OCI-LY3 (cell line): Measurements from ENCODE around the gene BBX.
A peak's percentile ranks its signal among the peaks of the same experiment; 100 is the strongest.

Source experiments
- H2AFZ ChIP-seq: fragments of 200-600, 300-600 bp; shearing (Covaris generic); 2 replicates; pipeline ENCODE4 v1.6.0; 2014; ENCODE audit warnings: antibody characterized with exemption, low read depth, low read length
- H3K27ac ChIP-seq: fragments of 200-600, 300-600 bp; sonication (generic); 2 replicates; pipeline ENCODE4 v1.5.1; 2014; ENCODE audit warnings: mild to moderate bottlenecking, low read length, moderate library complexity, mixed read lengths
- H3K27me3 ChIP-seq: fragments of 200-600, 300-600 bp; sonication (generic); 2 replicates; pipeline ENCODE4 v1.6.1; 2014; ENCODE audit warnings: low read depth, low read length, mixed read lengths
- H3K36me3 ChIP-seq: fragments of 200-600, 300-600 bp; sonication (generic); replicated peaks from 2 replicates; pipeline ENCODE3; 2014; ENCODE audit warnings: low read depth, low read length, mixed read lengths
- H3K4me1 ChIP-seq: fragments of 300-600, 200-600 bp; sonication (generic); 2 replicates; pipeline ENCODE4 v1.6.1; 2014; ENCODE audit warnings: low read length, mixed read lengths
- H3K4me2 ChIP-seq: fragments of 200-600, 300-600 bp; sonication (generic); 2 replicates; pipeline ENCODE4 v1.6.1; 2014; ENCODE audit warnings: low read length, mixed read lengths
- H3K4me3 ChIP-seq: fragments of 300-600, 200-600 bp; sonication (generic); 2 replicates; pipeline ENCODE4 v1.5.1; 2014; ENCODE audit warnings: antibody characterized with exemption, mild to moderate bottlenecking, low read length, moderate library complexity
- H3K79me2 ChIP-seq: fragments of 300-600, 200-600 bp; shearing (Covaris generic); 2 replicates; pipeline ENCODE4 v1.6.1; 2014; ENCODE audit warnings: mild to moderate bottlenecking, low read length, mixed read lengths
- H3K9ac ChIP-seq: fragments of 300-600, 200-600 bp; shearing (Covaris generic); 2 replicates; pipeline ENCODE4 v1.6.0; 2014; ENCODE audit warnings: mild to moderate bottlenecking, low read length, moderate library complexity
- H3K9me3 ChIP-seq: fragments of 200-600, 300-600 bp; shearing (Covaris generic); 2 replicates; pipeline ENCODE4 v1.6.1; 2014; ENCODE audit warnings: low read length, mixed read lengths; ENCODE audit not compliant: insufficient read depth
- H4K20me1 ChIP-seq: fragments of 200-600, 300-600 bp; sonication (generic); 2 replicates; pipeline ENCODE4 v1.6.1; 2016; ENCODE audit warnings: low read length, mixed read lengths; ENCODE audit not compliant: insufficient read depth
- EZH2phosphoT487 ChIP-seq: fragments of 200-600 bp; shearing (Covaris generic); IDR thresholded peaks from 2 replicates; pipeline ENCODE4 v1.6.1; 2018; ENCODE audit warnings: antibody characterized with exemption, mixed run types, low read depth
- TF ChIP-seq, protein P1 (sequence below): fragments of 200-600, 300-600 bp; sonication (generic); IDR thresholded peaks from 2 replicates; pipeline ENCODE4 v1.5.1; 2014; ENCODE audit warnings: antibody characterized with exemption, low read length, low read depth

BBX gene

DNA sequence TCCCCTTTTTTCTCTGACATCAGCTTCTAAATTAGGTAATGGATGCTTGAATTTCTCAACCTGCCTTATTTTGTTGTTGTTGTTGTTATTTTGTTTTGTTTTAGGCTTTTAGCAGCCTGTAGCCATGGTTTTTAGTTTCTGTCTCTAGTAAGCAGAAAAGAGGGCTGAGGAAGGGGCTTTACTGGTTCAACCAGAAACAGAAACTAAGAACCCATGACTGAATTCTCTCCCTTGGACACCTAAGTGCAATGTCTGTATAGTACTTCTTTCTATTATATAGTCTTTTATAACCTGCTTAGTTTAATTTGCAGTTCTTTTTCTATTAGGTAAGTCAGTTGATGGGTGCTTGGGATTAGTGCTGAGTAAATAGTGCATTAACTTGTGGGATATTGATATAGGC lies 129.0 kb downstream of the BBX start:
- Histone ChIP-seq H3K27me3 (no peaks in the 10 kb centered on the region), H3K4me1 (peaks cover 18% of the 10 kb centered on the region), H2AFZ (no peak overlapping the region), H3K27ac (no peak overlapping the region), H3K4me2 (peak overlapping the region; percentile 37), H3K9me3 (no peaks in the 10 kb centered on the region), H3K79me2 (no peaks in the 10 kb centered on the region), H3K4me3 (no peak overlapping the region), H3K36me3 (peaks cover 12% of the 10 kb centered on the region), H3K9ac (no peak overlapping the region), H4K20me1 (no peaks in the 10 kb centered on the region)
- TF ChIP-seq EZH2phosphoT487: no peak
- TF ChIP-seq, protein P1, sequence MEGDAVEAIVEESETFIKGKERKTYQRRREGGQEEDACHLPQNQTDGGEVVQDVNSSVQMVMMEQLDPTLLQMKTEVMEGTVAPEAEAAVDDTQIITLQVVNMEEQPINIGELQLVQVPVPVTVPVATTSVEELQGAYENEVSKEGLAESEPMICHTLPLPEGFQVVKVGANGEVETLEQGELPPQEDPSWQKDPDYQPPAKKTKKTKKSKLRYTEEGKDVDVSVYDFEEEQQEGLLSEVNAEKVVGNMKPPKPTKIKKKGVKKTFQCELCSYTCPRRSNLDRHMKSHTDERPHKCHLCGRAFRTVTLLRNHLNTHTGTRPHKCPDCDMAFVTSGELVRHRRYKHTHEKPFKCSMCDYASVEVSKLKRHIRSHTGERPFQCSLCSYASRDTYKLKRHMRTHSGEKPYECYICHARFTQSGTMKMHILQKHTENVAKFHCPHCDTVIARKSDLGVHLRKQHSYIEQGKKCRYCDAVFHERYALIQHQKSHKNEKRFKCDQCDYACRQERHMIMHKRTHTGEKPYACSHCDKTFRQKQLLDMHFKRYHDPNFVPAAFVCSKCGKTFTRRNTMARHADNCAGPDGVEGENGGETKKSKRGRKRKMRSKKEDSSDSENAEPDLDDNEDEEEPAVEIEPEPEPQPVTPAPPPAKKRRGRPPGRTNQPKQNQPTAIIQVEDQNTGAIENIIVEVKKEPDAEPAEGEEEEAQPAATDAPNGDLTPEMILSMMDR: no peak

DNA sequence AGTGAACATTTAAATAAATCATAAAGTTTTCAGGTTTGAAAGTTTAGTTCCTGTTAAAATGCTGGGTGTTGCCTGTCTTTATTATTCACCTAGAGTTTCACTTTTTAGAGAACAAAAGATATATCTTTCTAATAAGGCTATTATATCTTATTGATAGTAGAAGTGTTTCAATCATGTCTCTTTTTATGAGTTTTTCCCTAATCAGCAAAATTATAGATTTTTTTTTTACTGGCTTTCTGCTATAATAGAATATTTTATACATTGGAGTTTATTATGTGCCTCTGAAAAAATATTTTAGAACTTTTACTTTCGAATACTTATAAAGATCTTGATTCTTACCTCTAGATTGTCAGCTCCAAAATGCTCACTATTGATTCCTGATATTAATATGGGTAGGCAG lies 131.5 kb downstream of the BBX start:
- Histone ChIP-seq H3K4me2 (no peak overlapping the region), H3K27me3 (no peaks in the 10 kb centered on the region), H3K4me1 (peaks cover 18% of the 10 kb centered on the region), H2AFZ (no peak overlapping the region), H4K20me1 (no peaks in the 10 kb centered on the region), H3K27ac (no peak overlapping the region), H3K9me3 (no peaks in the 10 kb centered on the region), H3K36me3 (peaks cover 7% of the 10 kb centered on the region), H3K9ac (no peak overlapping the region), H3K79me2 (no peaks in the 10 kb centered on the region), H3K4me3 (no peak overlapping the region)
- TF ChIP-seq, protein P1: no peak
- no peak for TF ChIP-seq EZH2phosphoT487

DNA sequence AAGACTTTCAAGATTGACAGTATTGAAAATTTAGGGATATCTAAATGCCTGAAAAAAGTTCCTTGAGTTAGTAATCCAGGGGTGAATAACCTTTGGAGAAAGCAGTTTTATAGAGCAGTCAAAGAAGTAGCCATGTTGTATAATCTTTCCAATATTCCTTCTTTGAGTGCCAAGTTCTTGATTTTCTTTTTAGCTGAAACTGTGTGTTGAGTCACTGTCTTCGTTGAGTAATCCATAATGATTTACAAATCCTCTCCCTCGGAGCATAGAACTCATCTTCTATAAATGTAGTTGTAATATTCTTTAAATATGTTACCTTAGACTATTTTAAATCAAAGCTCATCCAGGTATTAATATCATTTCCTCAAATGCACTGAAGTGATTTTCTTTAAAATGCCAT lies 135.2 kb downstream of the BBX start:
- H2AFZ ChIP-seq: no peak overlapping the region
- no peak overlapping the region for H3K4me2 ChIP-seq
- H3K27me3 ChIP-seq: no peaks in the 10 kb centered on the region
- H3K4me1 ChIP-seq: peaks cover 20% of the 10 kb centered on the region
- 0 out of 2 replicates have a peak, but pooled peaks cover 7% of the 10 kb centered on the region for H4K20me1 ChIP-seq
- no peaks in the 10 kb centered on the region for H3K9me3 ChIP-seq
- H3K79me2 ChIP-seq: no peaks in the 10 kb centered on the region
- no peak overlapping the region for H3K9ac ChIP-seq
- no peak for TF ChIP-seq EZH2phosphoT487
- TF ChIP-seq, protein P1: no peak
- no peak overlapping the region for H3K4me3 ChIP-seq
- H3K27ac ChIP-seq: no peak overlapping the region
- no peaks in the 10 kb centered on the region for H3K36me3 ChIP-seq

DNA sequence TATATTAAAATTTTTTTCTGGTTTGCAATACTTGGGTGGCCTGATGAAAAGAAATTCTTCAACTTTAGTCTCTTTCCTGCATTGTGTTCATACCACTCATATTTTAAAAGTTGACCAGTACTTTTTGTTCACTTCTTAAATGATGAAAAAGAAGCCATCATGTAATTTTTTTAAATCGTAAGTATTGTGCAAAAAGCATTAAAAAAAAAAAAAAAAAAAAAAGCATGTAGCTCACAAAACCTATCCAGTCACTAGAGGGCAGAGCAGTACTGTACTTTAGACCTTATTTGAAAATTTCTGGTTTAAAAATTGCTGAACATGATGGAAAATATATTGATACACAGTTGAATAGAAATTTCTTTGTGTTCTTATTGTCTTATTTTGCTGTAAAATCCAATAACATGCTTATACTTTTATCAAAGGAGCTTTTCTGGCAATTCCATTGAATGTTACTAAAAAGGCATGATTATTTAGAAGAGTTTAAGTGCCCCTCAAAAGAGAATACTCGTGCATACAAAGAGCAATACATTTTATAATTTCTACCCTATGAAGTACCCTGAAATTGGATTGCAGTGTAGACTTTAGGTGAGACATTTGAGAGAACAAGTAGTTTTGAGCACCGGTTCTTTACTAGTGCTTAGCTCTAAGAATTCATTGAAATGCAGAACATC lies 137.7 kb downstream of the BBX start:
- Histone ChIP-seq H3K9ac (no peak overlapping the region), H3K79me2 (no peaks in the 10 kb centered on the region), H3K9me3 (no peaks in the 10 kb centered on the region), H3K4me3 (no peak overlapping the region), H2AFZ (no peak overlapping the region), H3K27me3 (no peaks in the 10 kb centered on the region), H3K4me2 (peak overlapping the region; percentile 57; the same call in 1 of the 2 replicates), H3K36me3 (no peaks in the 10 kb centered on the region), H4K20me1 (0 out of 2 replicates have a peak, but pooled peaks cover 7% of the 10 kb centered on the region), H3K27ac (no peak overlapping the region), H3K4me1 (peaks cover 20% of the 10 kb centered on the region)
- TF ChIP-seq, protein P1: peak; percentile 74
- no peak for TF ChIP-seq EZH2phosphoT487
